Mesendoderm (in vitro differentiated cells): ENCODE measurements around the gene EPB41L2.

Source experiments
- DNase-seq: peaks from one replicate; pipeline ENCODE4 v3.0.0; 2013
- H2AK5ac ChIP-seq: 2 replicates; pipeline ENCODE4 v1.6.1; 2013; ENCODE audit warnings: low read length, inconsistent platforms
- H2BK120ac ChIP-seq: 2 replicates; pipeline ENCODE4 v1.6.1; 2013; ENCODE audit warnings: low read depth, mild to moderate bottlenecking, low read length, moderate library complexity, mixed read lengths
- H2BK15ac ChIP-seq: replicated peaks from 2 replicates; pipeline ENCODE4 v1.6.1; 2013; ENCODE audit warnings: low read depth, mild to moderate bottlenecking, moderate library complexity
- H2BK5ac ChIP-seq: 2 replicates; pipeline ENCODE4 v1.6.1; 2013; ENCODE audit warnings: low read length, inconsistent platforms
- H3K18ac ChIP-seq: 2 replicates; pipeline ENCODE4 v1.6.1; 2013; ENCODE audit warnings: mild to moderate bottlenecking, low read length, mixed read lengths
- H3K23ac ChIP-seq: one replicate; pipeline ENCODE4 v1.6.1; 2013; ENCODE audit warnings: low read length
- H3K27ac ChIP-seq: 2 replicates; pipeline ENCODE4 v1.5.1; 2013; ENCODE audit warnings: low read depth, mild to moderate bottlenecking, inconsistent platforms, low read length, moderate library complexity
- H3K27me3 ChIP-seq: 2 replicates; pipeline ENCODE4 v1.6.1; 2013; ENCODE audit warnings: low read length, control low read depth, mild to moderate bottlenecking, inconsistent platforms; ENCODE audit not compliant: insufficient read depth, poor library complexity
- H3K36me3 ChIP-seq: 2 replicates; pipeline ENCODE4 v1.6.1; 2013; ENCODE audit warnings: low read length, inconsistent platforms; ENCODE audit not compliant: control insufficient read depth, insufficient read depth
- H3K4ac ChIP-seq: one replicate; pipeline ENCODE4 v1.6.1; 2013; ENCODE audit warnings: low read depth, mild to moderate bottlenecking, low read length, moderate library complexity
- H3K4me1 ChIP-seq: 2 replicates; pipeline ENCODE4 v1.6.1; 2013; ENCODE audit warnings: low read depth, low read length, inconsistent platforms; ENCODE audit not compliant: control insufficient read depth
- H3K4me2 ChIP-seq: 2 replicates; pipeline ENCODE4 v1.6.1; 2013; ENCODE audit warnings: low read length
- H3K4me3 ChIP-seq: 2 replicates; pipeline ENCODE4 v1.5.1; 2013; ENCODE audit warnings: mild to moderate bottlenecking, low read length
- H3K56ac ChIP-seq: one replicate; pipeline ENCODE4 v1.6.1; 2013; ENCODE audit warnings: low read length
- H3K79me1 ChIP-seq: 2 replicates; pipeline ENCODE4 v1.6.1; 2013; ENCODE audit warnings: low read length, inconsistent platforms
- H3K79me2 ChIP-seq: 2 replicates; pipeline ENCODE4 v1.6.1; 2013; ENCODE audit warnings: mild to moderate bottlenecking, low read length; ENCODE audit not compliant: control insufficient read depth, insufficient read depth
- H3K9ac ChIP-seq: 2 replicates; pipeline ENCODE4 v1.6.1; 2013; ENCODE audit warnings: low read length, inconsistent platforms
- H4K5ac ChIP-seq: one replicate; pipeline ENCODE4 v1.6.1; 2013; ENCODE audit warnings: low read length
- H4K8ac ChIP-seq: one replicate; pipeline ENCODE4 v1.6.1; 2013; ENCODE audit warnings: low read depth, mild to moderate bottlenecking, control low read depth, low read length, moderate library complexity
- WGBS: extraction: QIAGEN DNeasy Blood & Tissue Kit; methylation state at CpG from one replicate; pipeline ENCODE4 v1.1.7; 2013; ENCODE audit warnings: low lambda C conversion rate, missing lambda C conversion rate; ENCODE audit not compliant: insufficient coverage; ENCODE audit errors: extremely low coverage; 5-methylcytosine and 5-hydroxymethylcytosine counted together

EPB41L2 gene

GRCh38 chr6:130858054-130858453 lies 205.0 kb downstream of the EPB41L2 start:
- no peaks in the 10 kb centered on the region for H3K79me1 ChIP-seq
- H3K27me3 ChIP-seq = no peaks in the 10 kb centered on the region
- no peak overlapping the region for H2AK5ac ChIP-seq
- H4K8ac ChIP-seq = no peak overlapping the region
- H3K9ac ChIP-seq = no peak overlapping the region
- no peak overlapping the region for H2BK120ac ChIP-seq
- H4K5ac ChIP-seq = no peak overlapping the region
- no peak overlapping the region for H2BK15ac ChIP-seq
- no peak overlapping the region for H3K4me3 ChIP-seq
- H3K79me2 ChIP-seq = no peaks in the 10 kb centered on the region
- WGBS = no CpG with 5 or more reads among the region's 4 CpGs
- no peak overlapping the region for H3K4ac ChIP-seq
- DNase-seq = no peak
- no peak overlapping the region for H3K27ac ChIP-seq
- no peak overlapping the region for H3K4me2 ChIP-seq
- no peak overlapping the region for H3K18ac ChIP-seq
- no peak overlapping the region for H2BK5ac ChIP-seq
- H3K36me3 ChIP-seq = no peaks in the 10 kb centered on the region
- H3K23ac ChIP-seq = no peak overlapping the region
- peaks cover 3% of the 10 kb centered on the region for H3K4me1 ChIP-seq
- H3K56ac ChIP-seq = no peak overlapping the region

- H3K23ac ChIP-seq = no peak overlapping the region
- no peak overlapping the region for H3K9ac ChIP-seq
- H2AK5ac ChIP-seq = no peak overlapping the region
- H3K4me3 ChIP-seq = no peak overlapping the region
- no CpG with 5 or more reads among the region's 5 CpGs for WGBS
- no peak overlapping the region for H3K56ac ChIP-seq
- no peak overlapping the region for H2BK15ac ChIP-seq
- H4K5ac ChIP-seq = no peak overlapping the region
- H3K4ac ChIP-seq = no peak overlapping the region
- H3K79me1 ChIP-seq = no peaks in the 10 kb centered on the region
- H3K18ac ChIP-seq = no peak overlapping the region
- H3K36me3 ChIP-seq = no peaks in the 10 kb centered on the region
- H3K4me1 ChIP-seq = peaks cover 3% of the 10 kb centered on the region
- no peak overlapping the region for H2BK5ac ChIP-seq
- no peak overlapping the region for H3K4me2 ChIP-seq
- H3K27ac ChIP-seq = no peak overlapping the region
- H4K8ac ChIP-seq = no peak overlapping the region
- no peak overlapping the region for H2BK120ac ChIP-seq
- DNase-seq = peak; percentile 39
- no peaks in the 10 kb centered on the region for H3K79me2 ChIP-seq
- no peaks in the 10 kb centered on the region for H3K27me3 ChIP-seq
These were observed 209.4 kb downstream of the EPB41L2 start for GRCh38 chr6:130853555-130854183.

- H2BK120ac ChIP-seq = no peak overlapping the region
- no peak for DNase-seq
- no peak overlapping the region for H2AK5ac ChIP-seq
- H2BK15ac ChIP-seq = no peak overlapping the region
- no peak overlapping the region for H3K56ac ChIP-seq
- H3K4me1 ChIP-seq = peaks cover 3% of the 10 kb centered on the region
- no peaks in the 10 kb centered on the region for H3K36me3 ChIP-seq
- H2BK5ac ChIP-seq = no peak overlapping the region
- H3K27me3 ChIP-seq = no peaks in the 10 kb centered on the region
- no peak overlapping the region for H3K27ac ChIP-seq
- no peak overlapping the region for H3K4me3 ChIP-seq
- no peak overlapping the region for H4K8ac ChIP-seq
- H3K79me1 ChIP-seq = no peaks in the 10 kb centered on the region
- WGBS = no CpG with 5 or more reads among the region's 7 CpGs
- no peaks in the 10 kb centered on the region for H3K79me2 ChIP-seq
- no peak overlapping the region for H3K4me2 ChIP-seq
- H4K5ac ChIP-seq = no peak overlapping the region
- no peak overlapping the region for H3K23ac ChIP-seq
- no peak overlapping the region for H3K9ac ChIP-seq
- no peak overlapping the region for H3K4ac ChIP-seq
- no peak overlapping the region for H3K18ac ChIP-seq
These were observed 210.0 kb downstream of the EPB41L2 start for GRCh38 chr6:130852844-130853554.

GRCh38 chr6:130851026-130851425 lies 212.0 kb downstream of the EPB41L2 start:
- Histone ChIP-seq H2BK120ac (no peak overlapping the region), H3K18ac (no peak overlapping the region), H3K4me2 (no peak overlapping the region), H4K8ac (no peak overlapping the region), H3K23ac (no peak overlapping the region), H3K79me2 (no peaks in the 10 kb centered on the region), H3K56ac (no peak overlapping the region), H3K36me3 (no peaks in the 10 kb centered on the region), H3K4me1 (peaks cover 3% of the 10 kb centered on the region), H3K27ac (no peak overlapping the region), H3K9ac (no peak overlapping the region), H2AK5ac (no peak overlapping the region), H3K4me3 (no peak overlapping the region), H4K5ac (no peak overlapping the region), H2BK5ac (no peak overlapping the region), H2BK15ac (no peak overlapping the region), H3K4ac (no peak overlapping the region), H3K27me3 (no peaks in the 10 kb centered on the region), H3K79me1 (no peaks in the 10 kb centered on the region)
- WGBS = no CpG with 5 or more reads among the region's 1 CpG
- DNase-seq = no peak

- no peak overlapping the region for H3K18ac ChIP-seq
- H3K23ac ChIP-seq = no peak overlapping the region
- no peak for DNase-seq
- H4K5ac ChIP-seq = no peak overlapping the region
- peaks cover 3% of the 10 kb centered on the region for H3K4me1 ChIP-seq
- no peak overlapping the region for H3K56ac ChIP-seq
- no peak overlapping the region for H2AK5ac ChIP-seq
- no peak overlapping the region for H3K27ac ChIP-seq
- no peak overlapping the region for H3K9ac ChIP-seq
- H2BK120ac ChIP-seq = no peak overlapping the region
- H3K79me2 ChIP-seq = no peaks in the 10 kb centered on the region
- no peaks in the 10 kb centered on the region for H3K79me1 ChIP-seq
- H3K4ac ChIP-seq = no peak overlapping the region
- no peak overlapping the region for H2BK15ac ChIP-seq
- no peaks in the 10 kb centered on the region for H3K27me3 ChIP-seq
- H3K4me3 ChIP-seq = no peak overlapping the region
- WGBS = no CpG with 5 or more reads among the region's 1 CpG
- H4K8ac ChIP-seq = no peak overlapping the region
- H3K36me3 ChIP-seq = no peaks in the 10 kb centered on the region
- no peak overlapping the region for H3K4me2 ChIP-seq
- H2BK5ac ChIP-seq = no peak overlapping the region
These were observed 213.5 kb downstream of the EPB41L2 start for GRCh38 chr6:130849594-130849993.
